Measurements from ENCODE around the gene GCN1.
A peak's percentile ranks its signal among the peaks of the same experiment; 100 is the strongest.

Gene GCN1, protein sequence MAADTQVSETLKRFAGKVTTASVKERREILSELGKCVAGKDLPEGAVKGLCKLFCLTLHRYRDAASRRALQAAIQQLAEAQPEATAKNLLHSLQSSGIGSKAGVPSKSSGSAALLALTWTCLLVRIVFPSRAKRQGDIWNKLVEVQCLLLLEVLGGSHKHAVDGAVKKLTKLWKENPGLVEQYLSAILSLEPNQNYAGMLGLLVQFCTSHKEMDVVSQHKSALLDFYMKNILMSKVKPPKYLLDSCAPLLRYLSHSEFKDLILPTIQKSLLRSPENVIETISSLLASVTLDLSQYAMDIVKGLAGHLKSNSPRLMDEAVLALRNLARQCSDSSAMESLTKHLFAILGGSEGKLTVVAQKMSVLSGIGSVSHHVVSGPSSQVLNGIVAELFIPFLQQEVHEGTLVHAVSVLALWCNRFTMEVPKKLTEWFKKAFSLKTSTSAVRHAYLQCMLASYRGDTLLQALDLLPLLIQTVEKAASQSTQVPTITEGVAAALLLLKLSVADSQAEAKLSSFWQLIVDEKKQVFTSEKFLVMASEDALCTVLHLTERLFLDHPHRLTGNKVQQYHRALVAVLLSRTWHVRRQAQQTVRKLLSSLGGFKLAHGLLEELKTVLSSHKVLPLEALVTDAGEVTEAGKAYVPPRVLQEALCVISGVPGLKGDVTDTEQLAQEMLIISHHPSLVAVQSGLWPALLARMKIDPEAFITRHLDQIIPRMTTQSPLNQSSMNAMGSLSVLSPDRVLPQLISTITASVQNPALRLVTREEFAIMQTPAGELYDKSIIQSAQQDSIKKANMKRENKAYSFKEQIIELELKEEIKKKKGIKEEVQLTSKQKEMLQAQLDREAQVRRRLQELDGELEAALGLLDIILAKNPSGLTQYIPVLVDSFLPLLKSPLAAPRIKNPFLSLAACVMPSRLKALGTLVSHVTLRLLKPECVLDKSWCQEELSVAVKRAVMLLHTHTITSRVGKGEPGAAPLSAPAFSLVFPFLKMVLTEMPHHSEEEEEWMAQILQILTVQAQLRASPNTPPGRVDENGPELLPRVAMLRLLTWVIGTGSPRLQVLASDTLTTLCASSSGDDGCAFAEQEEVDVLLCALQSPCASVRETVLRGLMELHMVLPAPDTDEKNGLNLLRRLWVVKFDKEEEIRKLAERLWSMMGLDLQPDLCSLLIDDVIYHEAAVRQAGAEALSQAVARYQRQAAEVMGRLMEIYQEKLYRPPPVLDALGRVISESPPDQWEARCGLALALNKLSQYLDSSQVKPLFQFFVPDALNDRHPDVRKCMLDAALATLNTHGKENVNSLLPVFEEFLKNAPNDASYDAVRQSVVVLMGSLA (N-terminal part only)

DNA sequence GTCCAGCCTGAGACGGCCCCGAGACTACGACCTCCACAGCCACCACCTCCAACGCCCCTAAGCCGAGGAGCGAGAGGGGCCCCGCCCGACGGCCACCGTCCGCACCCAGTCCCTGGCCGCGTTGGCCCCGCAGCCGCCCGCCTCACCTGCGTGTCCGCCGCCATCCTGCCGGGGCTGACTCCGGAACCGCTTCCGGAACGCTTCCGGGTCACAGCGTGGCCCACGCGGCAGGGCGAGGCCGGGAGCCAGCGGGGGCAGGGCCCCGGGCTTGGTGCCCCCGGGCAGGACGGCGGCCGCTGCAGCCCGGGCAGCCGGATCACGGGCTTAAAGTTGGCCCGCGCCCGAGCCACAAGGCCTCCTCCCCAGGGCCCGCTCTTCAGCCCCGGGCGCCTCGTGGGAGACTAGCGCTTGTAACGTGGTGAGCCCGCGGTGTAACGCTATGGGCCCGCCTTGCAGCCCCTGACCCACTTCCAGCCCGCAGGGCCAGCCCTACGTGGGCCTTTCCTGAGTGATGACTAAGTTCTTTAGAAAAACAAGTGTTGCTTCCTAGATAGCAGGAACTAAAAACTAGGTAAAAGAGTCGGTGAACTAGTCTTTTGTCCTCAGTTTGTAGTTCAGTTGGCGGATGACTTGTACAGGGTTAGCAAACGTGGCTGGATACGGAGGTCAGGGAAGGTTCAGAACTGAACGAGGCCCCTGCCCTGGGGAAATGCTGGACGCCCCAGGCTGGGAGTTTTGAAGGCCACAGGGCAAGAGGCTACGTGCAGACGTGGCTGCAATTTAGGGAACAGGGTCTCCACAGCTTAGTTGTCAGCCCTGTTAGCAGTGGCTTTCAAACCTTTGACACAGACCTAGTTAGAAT lies at the start of gene GCN1:
GCN1 (minus strand) TSS at position 182 of the 862 bp plus-strand sequence; CDS start at position 164, 18 bp downstream.
- H3K4me2 ChIP-seq (ENCODE audit: low read depth, low read length, poor library complexity, severe bottlenecking): peak within 1 kb of the TSS; percentile 94
- peaks cover 44% of the 10 kb centered on the region; the same call in 1 of the 2 replicates for H3K36me3 ChIP-seq (ENCODE audit: insufficient read depth, low read length)
- H3K9ac ChIP-seq (ENCODE audit: low read depth, low read length, poor library complexity, severe bottlenecking): peak within 1 kb of the TSS; percentile 87
- peak within 1 kb of the TSS; percentile 88 for H3K4me3 ChIP-seq (ENCODE audit: low read length, poor library complexity, severe bottlenecking)
- no peaks in the 10 kb centered on the region for H3K9me3 ChIP-seq (ENCODE audit: insufficient read depth, low read depth, low read length)
- H3K27me3 ChIP-seq (ENCODE audit: insufficient read depth, low read length, poor library complexity, severe bottlenecking): no peaks in the 10 kb centered on the region
- peaks cover 55% of the 10 kb centered on the region for H4K20me1 ChIP-seq (ENCODE audit: insufficient read depth, low read length, poor library complexity, severe bottlenecking)
- no peaks in the 10 kb centered on the region for H3K9me2 ChIP-seq (replicated peaks; ENCODE audit: low read depth, low read length)
- TF ChIP-seq, protein P1, sequence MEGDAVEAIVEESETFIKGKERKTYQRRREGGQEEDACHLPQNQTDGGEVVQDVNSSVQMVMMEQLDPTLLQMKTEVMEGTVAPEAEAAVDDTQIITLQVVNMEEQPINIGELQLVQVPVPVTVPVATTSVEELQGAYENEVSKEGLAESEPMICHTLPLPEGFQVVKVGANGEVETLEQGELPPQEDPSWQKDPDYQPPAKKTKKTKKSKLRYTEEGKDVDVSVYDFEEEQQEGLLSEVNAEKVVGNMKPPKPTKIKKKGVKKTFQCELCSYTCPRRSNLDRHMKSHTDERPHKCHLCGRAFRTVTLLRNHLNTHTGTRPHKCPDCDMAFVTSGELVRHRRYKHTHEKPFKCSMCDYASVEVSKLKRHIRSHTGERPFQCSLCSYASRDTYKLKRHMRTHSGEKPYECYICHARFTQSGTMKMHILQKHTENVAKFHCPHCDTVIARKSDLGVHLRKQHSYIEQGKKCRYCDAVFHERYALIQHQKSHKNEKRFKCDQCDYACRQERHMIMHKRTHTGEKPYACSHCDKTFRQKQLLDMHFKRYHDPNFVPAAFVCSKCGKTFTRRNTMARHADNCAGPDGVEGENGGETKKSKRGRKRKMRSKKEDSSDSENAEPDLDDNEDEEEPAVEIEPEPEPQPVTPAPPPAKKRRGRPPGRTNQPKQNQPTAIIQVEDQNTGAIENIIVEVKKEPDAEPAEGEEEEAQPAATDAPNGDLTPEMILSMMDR (conservative IDR thresholded peaks at IDR 0.05; ENCODE audit: low read length): no peak
- TF ChIP-seq EZH2phosphoT487 (IDR thresholded peaks at IDR 0.05; ENCODE audit: borderline replicate concordance): no peak
- H3F3A ChIP-seq (ENCODE audit: low read depth): peaks cover 3% of the 10 kb centered on the region; the same call in 1 of the 2 replicates
- peaks cover 33% of the 10 kb centered on the region for H3K4me1 ChIP-seq (ENCODE audit: insufficient read depth, low read length, poor library complexity, severe bottlenecking)
- peak within 1 kb of the TSS; percentile 87 for H2AFZ ChIP-seq (ENCODE audit: low read length)
- peaks cover 90% of the 10 kb centered on the region for H3K79me2 ChIP-seq (ENCODE audit: insufficient read depth, low read length)

DNA sequence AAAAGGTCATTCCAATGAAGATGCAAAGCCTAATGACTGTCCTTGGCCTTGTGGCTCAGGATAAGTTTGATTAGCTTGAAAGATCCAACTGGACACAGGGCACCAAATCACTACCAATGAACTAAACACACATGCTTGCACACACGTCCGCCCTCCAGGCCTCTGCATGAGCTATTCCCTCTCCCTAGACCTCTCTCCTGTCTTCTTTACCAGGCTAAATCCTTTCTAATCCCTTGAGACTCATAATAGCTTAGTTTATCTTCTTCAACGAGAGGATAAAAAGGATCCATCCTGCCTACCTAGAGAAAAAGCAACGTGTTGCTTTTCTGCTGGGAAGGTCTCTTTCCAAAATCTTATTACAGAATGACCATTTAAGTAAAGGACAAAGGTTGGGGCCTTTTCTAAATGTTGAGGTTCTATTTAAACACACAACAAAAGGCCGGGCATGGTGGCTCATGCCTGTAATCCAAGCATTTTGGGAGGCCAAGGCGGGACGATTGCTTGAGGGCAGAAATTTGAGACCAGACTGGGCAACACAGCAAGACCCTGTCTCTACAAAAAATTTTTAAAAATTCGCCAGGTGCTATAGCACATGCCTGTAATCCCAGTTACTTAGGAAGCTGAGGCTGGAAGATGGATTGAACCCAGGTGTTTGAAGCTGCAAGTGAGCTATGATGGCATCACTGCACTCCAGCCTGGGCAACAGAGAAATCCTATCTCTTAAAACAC lies 48.6 kb upstream of the GCN1 start:
- no peaks in the 10 kb centered on the region for H3K9me3 ChIP-seq (ENCODE audit: insufficient read depth, low read depth, low read length)
- H3K9me2 ChIP-seq (replicated peaks; ENCODE audit: low read depth, low read length): no peaks in the 10 kb centered on the region
- no peak overlapping the region for H2AFZ ChIP-seq (ENCODE audit: low read length)
- peaks cover 60% of the 10 kb centered on the region for H3K27me3 ChIP-seq (ENCODE audit: insufficient read depth, low read length, poor library complexity, severe bottlenecking)
- TF ChIP-seq, protein P1 (conservative IDR thresholded peaks at IDR 0.05; ENCODE audit: low read length): no peak
- TF ChIP-seq EZH2phosphoT487 (IDR thresholded peaks at IDR 0.05; ENCODE audit: borderline replicate concordance): no peak
- H4K20me1 ChIP-seq (ENCODE audit: insufficient read depth, low read length, poor library complexity, severe bottlenecking): no peaks in the 10 kb centered on the region
- H3F3A ChIP-seq (ENCODE audit: low read depth): no peaks in the 10 kb centered on the region
- H3K36me3 ChIP-seq (ENCODE audit: insufficient read depth, low read length): no peaks in the 10 kb centered on the region
- H3K4me3 ChIP-seq (ENCODE audit: low read length, poor library complexity, severe bottlenecking): no peak overlapping the region
- H3K4me1 ChIP-seq (ENCODE audit: insufficient read depth, low read length, poor library complexity, severe bottlenecking): no peaks in the 10 kb centered on the region
- no peak overlapping the region for H3K4me2 ChIP-seq (ENCODE audit: low read depth, low read length, poor library complexity, severe bottlenecking)
- no peaks in the 10 kb centered on the region for H3K79me2 ChIP-seq (ENCODE audit: insufficient read depth, low read length)
- no peak overlapping the region for H3K9ac ChIP-seq (ENCODE audit: low read depth, low read length, poor library complexity, severe bottlenecking)

All from Loucy (cell line).